HG02610 (cell line): ENCODE data around the gene SREK1IP1.
"Not testable (repeated sequence)": the region's sequence is repeated elsewhere in the genome, so short reads cannot be mapped to it uniquely, and the experiment has no call there.

ENCODE experiments used
- ATAC-seq: cut with Tn5 transposase; IDR thresholded peaks from one replicate; pipeline ENCODE4 v1.9.1; 2021; ENCODE audit warnings: mild to moderate bottlenecking, moderate library complexity; ENCODE audit not compliant: unreplicated experiment

SREK1IP1 gene

GRCh38 chr5:64765804-64766504, 2.5 kb downstream of the SREK1IP1 start:
- no peak for ATAC-seq

- no peak for ATAC-seq
These were observed 4.5 kb downstream of the SREK1IP1 start for GRCh38 chr5:64763948-64764503.

GRCh38 chr5:64759960-64760660, 8.4 kb downstream of the SREK1IP1 start:
- ATAC-seq, result no peak

- no peak for ATAC-seq
These were observed 9.6 kb downstream of the SREK1IP1 start for GRCh38 chr5:64758901-64759300.

GRCh38 chr5:64754066-64754465, 14.4 kb downstream of the SREK1IP1 start:
- ATAC-seq, result no peak

- no peak for ATAC-seq
These were observed 19.1 kb downstream of the SREK1IP1 start for GRCh38 chr5:64749385-64749784.

GRCh38 chr5:64746446-64746845, 22.0 kb downstream of the SREK1IP1 start:
- no peak for ATAC-seq

GRCh38 chr5:64744914-64745313, 23.6 kb downstream of the SREK1IP1 start:
- peak; percentile 65 for ATAC-seq

GRCh38 chr5:64742821-64743220, 25.7 kb downstream of the SREK1IP1 start:
- no peak for ATAC-seq

- ATAC-seq, result no peak
These were observed 26.1 kb downstream of the SREK1IP1 start for GRCh38 chr5:64742411-64742810.

GRCh38 chr5:64727150-64727549, 41.3 kb downstream of the SREK1IP1 start:
- no peak for ATAC-seq

GRCh38 chr5:64722588-64722987, 45.9 kb downstream of the SREK1IP1 start:
- ATAC-seq, result no peak

- ATAC-seq, result not testable (repeated sequence)
These were observed 54.0 kb downstream of the SREK1IP1 start for GRCh38 chr5:64714495-64714894.

GRCh38 chr5:64707191-64707590, 61.3 kb downstream of the SREK1IP1 start:
- ATAC-seq, result no peak

GRCh38 chr5:64706074-64706473, 62.4 kb downstream of the SREK1IP1 start:
- ATAC-seq, result not testable (repeated sequence)

- ATAC-seq, result no peak
These were observed 67.7 kb downstream of the SREK1IP1 start for GRCh38 chr5:64700765-64701164.

- not testable (repeated sequence) for ATAC-seq
These were observed 72.1 kb downstream of the SREK1IP1 start for GRCh38 chr5:64696414-64696813.

- no peak for ATAC-seq
These were observed 74.9 kb downstream of the SREK1IP1 start for GRCh38 chr5:64693636-64694035.

- no peak for ATAC-seq
These were observed 77.2 kb downstream of the SREK1IP1 start for GRCh38 chr5:64691291-64691690.

GRCh38 chr5:64690417-64691151, 77.9 kb downstream of the SREK1IP1 start, which contains the start of gene SHISAL2B:
SHISAL2B (plus strand) TSS chr5:64690503; CDS start chr5:64690624, 121 bp downstream.
- ATAC-seq, result no peak

- ATAC-seq, result no peak
These were observed 78.4 kb downstream of the SREK1IP1 start for GRCh38 chr5:64690104-64690416.
